Measurements from ENCODE around the gene LRRC46.

- TF ChIP-seq EZH2 (optimal IDR thresholded peaks at IDR 0.05; ENCODE audit: low read depth, low read length): no peak
- no peak for TF ChIP-seq CTCF (IDR thresholded peaks at IDR 0.05; ENCODE audit: low read length)
Measured at GRCh38 chr17:47813077-47813476, 18.4 kb upstream of the LRRC46 start.

Data from MM.1S (cell line).